Astrocyte (in vitro differentiated cells and primary cell): ENCODE results near the gene EXOSC7. TPM values are rescaled to one million over a fixed set of nuclear protein-coding genes. Genes with fewer than 3 reads are reported as not detected.

Experiments
- DNase-seq: peaks from one replicate; pipeline ENCODE4 v3.0.0-alpha.2; 2010; ENCODE audit warnings: low read depth
- FAIRE-seq: peaks from 2 replicates; lab custom pipeline; 2011; peaks lifted over from hg19 to GRCh38; lab: Jason Lieb, UNC
- H2AFZ ChIP-seq: 2 replicates; pipeline ENCODE4 v1.6.0; 2012; ENCODE audit warnings: low read depth, low read length, inconsistent platforms
- H3K27ac ChIP-seq: 2 replicates; pipeline ENCODE4 v1.5.1; 2011; ENCODE audit warnings: low read depth, low read length, inconsistent platforms
- H3K27me3 ChIP-seq: 2 replicates; pipeline ENCODE4 v1.6.0; 2011; ENCODE audit warnings: low read length, inconsistent platforms; ENCODE audit not compliant: insufficient read depth
- H3K36me3 ChIP-seq: 2 replicates; pipeline ENCODE4 v1.5.1; 2011; ENCODE audit warnings: low read length, inconsistent platforms; ENCODE audit not compliant: insufficient read depth
- H3K4me1 ChIP-seq: 2 replicates; pipeline ENCODE4 v1.5.1; 2011; ENCODE audit warnings: low read length, inconsistent platforms; ENCODE audit not compliant: insufficient read depth
- H3K4me2 ChIP-seq: 2 replicates; pipeline ENCODE4 v1.6.0; 2012; ENCODE audit warnings: low read length, inconsistent platforms
- H3K4me3 ChIP-seq: 2 replicates; pipeline ENCODE4 v1.5.1; 2011; ENCODE audit warnings: low read depth, mild to moderate bottlenecking, low read length, inconsistent platforms; ENCODE audit not compliant: insufficient read depth
- H3K79me2 ChIP-seq: 2 replicates; pipeline ENCODE4 v1.6.0; 2012; ENCODE audit warnings: mild to moderate bottlenecking, low read length, inconsistent platforms; ENCODE audit not compliant: insufficient read depth
- H3K9ac ChIP-seq: 2 replicates; pipeline ENCODE4 v1.6.0; 2012; ENCODE audit warnings: mild to moderate bottlenecking, low read length, inconsistent platforms
- H3K9me3 ChIP-seq: 2 replicates; pipeline ENCODE4 v1.5.1; 2012; ENCODE audit warnings: low read depth, mild to moderate bottlenecking, low read length, inconsistent platforms; ENCODE audit not compliant: insufficient read depth
- H4K20me1 ChIP-seq: 2 replicates; pipeline ENCODE4 v1.6.0; 2012; ENCODE audit warnings: low read length, inconsistent platforms; ENCODE audit not compliant: insufficient read depth
- H3K27ac Mint-ChIP-seq: one replicate; pipeline ENCODE4 v1.8.0; 2021; ENCODE audit warnings: mild to moderate bottlenecking, mixed read lengths; ENCODE audit not compliant: unreplicated experiment
- H3K27me3 Mint-ChIP-seq: one replicate; pipeline ENCODE4 v1.8.0; 2021; ENCODE audit warnings: low read depth, mixed read lengths; ENCODE audit not compliant: unreplicated experiment
- H3K36me3 Mint-ChIP-seq: one replicate; pipeline ENCODE4 v1.8.0; 2021; ENCODE audit warnings: low read depth, mixed read lengths; ENCODE audit not compliant: unreplicated experiment
- H3K4me1 Mint-ChIP-seq: one replicate; pipeline ENCODE4 v1.8.0; 2021; ENCODE audit warnings: low read depth, mixed read lengths; ENCODE audit not compliant: unreplicated experiment
- H3K4me3 Mint-ChIP-seq: one replicate; pipeline ENCODE4 v1.8.0; 2021; ENCODE audit warnings: mild to moderate bottlenecking, moderate library complexity, mixed read lengths; ENCODE audit not compliant: unreplicated experiment
- H3K9me3 Mint-ChIP-seq: one replicate; pipeline ENCODE4 v1.8.0; 2021; ENCODE audit warnings: mild to moderate bottlenecking, mixed read lengths; ENCODE audit not compliant: unreplicated experiment
- EZH2 ChIP-seq: IDR thresholded peaks from 2 replicates; pipeline ENCODE4 v1.6.1; 2012; ENCODE audit warnings: mild to moderate bottlenecking, low read length, inconsistent platforms; ENCODE audit not compliant: insufficient read depth
- total RNA-seq: library from RNA; stranded (reverse); gene quantifications from 2 replicates; pipeline ENCODE4 v1.2.1, GENCODE V29; 2021
- TF ChIP-seq, protein P1 (sequence below): IDR thresholded peaks from 2 replicates; pipeline ENCODE4 v1.5.1; 2011; ENCODE audit warnings: low read depth, mild to moderate bottlenecking, inconsistent platforms, low read length, moderate library complexity; ENCODE audit not compliant: insufficient read depth

Gene EXOSC7
- total RNA-seq, 1 donor from 2014 or later = 38.6 TPM

DNA sequence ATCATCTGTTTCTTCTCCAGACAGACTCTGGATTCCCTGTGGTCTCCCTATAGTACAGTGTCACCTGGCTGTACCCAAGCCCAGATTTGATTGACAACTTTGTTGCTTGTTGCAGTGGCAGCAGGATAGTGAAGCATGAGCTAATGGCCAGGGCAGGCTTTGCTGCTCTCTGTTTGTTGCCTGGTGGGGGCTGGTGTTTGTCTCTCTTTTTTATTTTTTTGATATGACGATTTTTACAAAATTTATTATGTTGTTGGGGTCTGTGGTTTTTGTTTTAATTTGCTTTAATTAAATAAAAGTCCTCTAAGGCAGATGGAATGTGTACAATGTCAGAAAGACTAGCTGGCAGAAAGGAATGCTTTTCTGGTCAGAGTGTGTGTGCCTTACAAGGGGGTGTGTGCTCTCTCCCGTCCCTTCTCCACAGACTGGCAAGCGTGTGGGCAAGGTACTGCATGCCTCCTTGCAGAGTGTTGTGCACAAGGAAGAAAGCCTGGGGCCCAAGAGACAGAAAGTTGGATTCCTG is 34.8 kb downstream of the EXOSC7 start:
- H3K4me1 Mint-ChIP-seq = peaks cover 33% of the 10 kb centered on the region

DNA sequence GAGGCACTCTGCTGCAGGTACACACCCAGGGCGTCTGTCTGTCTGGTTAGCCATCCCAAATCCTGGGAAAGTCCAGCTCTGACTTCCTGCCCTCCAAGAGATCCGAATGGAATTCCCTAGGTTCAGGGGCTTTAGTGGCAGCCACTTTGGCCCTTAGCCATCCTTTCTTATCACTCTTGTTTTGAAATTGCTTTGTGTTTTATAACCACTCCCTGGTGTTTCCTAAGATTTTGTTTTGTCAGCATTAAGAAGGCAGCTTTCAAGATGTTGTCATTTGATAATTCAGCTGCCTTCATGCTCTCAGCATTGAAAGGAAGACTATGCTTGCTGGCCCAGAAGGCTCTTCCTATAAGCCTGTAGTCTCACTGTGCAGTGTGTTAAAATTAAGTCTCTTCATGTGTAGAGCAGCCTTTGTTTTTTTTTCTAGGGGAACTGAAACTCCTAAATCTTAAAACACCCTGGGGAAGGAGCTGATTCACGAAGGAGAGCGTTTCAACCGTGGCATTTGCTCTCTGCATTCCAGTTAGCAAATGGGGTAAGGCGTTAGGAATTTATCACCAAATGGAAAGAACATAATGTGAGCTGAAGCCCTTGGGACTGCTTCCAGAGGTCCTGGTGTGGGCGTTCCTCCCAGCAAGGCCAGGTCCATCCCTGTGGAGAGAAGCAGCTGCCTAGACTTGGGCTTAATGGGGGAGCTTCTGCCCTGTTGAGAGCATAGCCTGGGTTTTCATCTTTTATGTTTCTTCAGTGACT is 35.9 kb downstream of the EXOSC7 start:
- H3K27me3 Mint-ChIP-seq = no peaks in the 10 kb centered on the region
- peaks cover 33% of the 10 kb centered on the region for H3K4me1 Mint-ChIP-seq
- peaks cover 21% of the 10 kb centered on the region for H3K36me3 Mint-ChIP-seq
- Histone ChIP-seq H3K9ac (peak overlapping the region; percentile 58), H3K4me2 (peak overlapping the region; percentile 72), H3K79me2 (no peaks in the 10 kb centered on the region), H4K20me1 (peaks cover 3% of the 10 kb centered on the region), H3K4me3 (peak overlapping the region; percentile 24), H3K36me3 (peaks cover 9% of the 10 kb centered on the region), H2AFZ (no peak overlapping the region), H3K4me1 (peaks cover 26% of the 10 kb centered on the region), H3K27ac (peak overlapping the region; percentile 81), H3K27me3 (no peaks in the 10 kb centered on the region), H3K9me3 (no peaks in the 10 kb centered on the region)
- H3K4me3 Mint-ChIP-seq = peak overlapping the region; percentile 54
- H3K9me3 Mint-ChIP-seq = no peaks in the 10 kb centered on the region
- FAIRE-seq = no peak
- DNase-seq = peak; percentile 90
- H3K27ac Mint-ChIP-seq = peak overlapping the region; percentile 87
- TF ChIP-seq, protein P1, sequence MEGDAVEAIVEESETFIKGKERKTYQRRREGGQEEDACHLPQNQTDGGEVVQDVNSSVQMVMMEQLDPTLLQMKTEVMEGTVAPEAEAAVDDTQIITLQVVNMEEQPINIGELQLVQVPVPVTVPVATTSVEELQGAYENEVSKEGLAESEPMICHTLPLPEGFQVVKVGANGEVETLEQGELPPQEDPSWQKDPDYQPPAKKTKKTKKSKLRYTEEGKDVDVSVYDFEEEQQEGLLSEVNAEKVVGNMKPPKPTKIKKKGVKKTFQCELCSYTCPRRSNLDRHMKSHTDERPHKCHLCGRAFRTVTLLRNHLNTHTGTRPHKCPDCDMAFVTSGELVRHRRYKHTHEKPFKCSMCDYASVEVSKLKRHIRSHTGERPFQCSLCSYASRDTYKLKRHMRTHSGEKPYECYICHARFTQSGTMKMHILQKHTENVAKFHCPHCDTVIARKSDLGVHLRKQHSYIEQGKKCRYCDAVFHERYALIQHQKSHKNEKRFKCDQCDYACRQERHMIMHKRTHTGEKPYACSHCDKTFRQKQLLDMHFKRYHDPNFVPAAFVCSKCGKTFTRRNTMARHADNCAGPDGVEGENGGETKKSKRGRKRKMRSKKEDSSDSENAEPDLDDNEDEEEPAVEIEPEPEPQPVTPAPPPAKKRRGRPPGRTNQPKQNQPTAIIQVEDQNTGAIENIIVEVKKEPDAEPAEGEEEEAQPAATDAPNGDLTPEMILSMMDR = no peak
- TF ChIP-seq EZH2 = no peak

More for the DNA sequence above, 34.8 kb downstream of the EXOSC7 start:
- Histone ChIP-seq H3K36me3 (peaks cover 9% of the 10 kb centered on the region), H3K9ac (peak overlapping the region; percentile 58), H2AFZ (no peak overlapping the region), H3K4me2 (peak overlapping the region; percentile 72), H3K79me2 (no peaks in the 10 kb centered on the region), H3K27ac (peak overlapping the region; percentile 81), H3K9me3 (no peaks in the 10 kb centered on the region), H3K27me3 (no peaks in the 10 kb centered on the region), H3K4me3 (peak overlapping the region; percentile 24), H3K4me1 (peaks cover 26% of the 10 kb centered on the region), H4K20me1 (peaks cover 3% of the 10 kb centered on the region)
- Mint-ChIP-seq H3K9me3 (no peaks in the 10 kb centered on the region), H3K27ac (peak overlapping the region; percentile 91), H3K4me3 (peak overlapping the region; percentile 16), H3K27me3 (no peaks in the 10 kb centered on the region), H3K36me3 (peaks cover 22% of the 10 kb centered on the region)
- no peak for TF ChIP-seq EZH2
- TF ChIP-seq, protein P1 = no peak
- FAIRE-seq (peak; percentile 54), DNase-seq (peak; percentile 73)
